ENCODE data around the gene MAP1LC3A. TPM values are rescaled to one million over a fixed set of nuclear protein-coding genes. Genes with fewer than 3 reads are reported as not detected.

MAP1LC3A gene
- total RNA-seq, 1 donor from 2014 or later = 131 TPM

DNA sequence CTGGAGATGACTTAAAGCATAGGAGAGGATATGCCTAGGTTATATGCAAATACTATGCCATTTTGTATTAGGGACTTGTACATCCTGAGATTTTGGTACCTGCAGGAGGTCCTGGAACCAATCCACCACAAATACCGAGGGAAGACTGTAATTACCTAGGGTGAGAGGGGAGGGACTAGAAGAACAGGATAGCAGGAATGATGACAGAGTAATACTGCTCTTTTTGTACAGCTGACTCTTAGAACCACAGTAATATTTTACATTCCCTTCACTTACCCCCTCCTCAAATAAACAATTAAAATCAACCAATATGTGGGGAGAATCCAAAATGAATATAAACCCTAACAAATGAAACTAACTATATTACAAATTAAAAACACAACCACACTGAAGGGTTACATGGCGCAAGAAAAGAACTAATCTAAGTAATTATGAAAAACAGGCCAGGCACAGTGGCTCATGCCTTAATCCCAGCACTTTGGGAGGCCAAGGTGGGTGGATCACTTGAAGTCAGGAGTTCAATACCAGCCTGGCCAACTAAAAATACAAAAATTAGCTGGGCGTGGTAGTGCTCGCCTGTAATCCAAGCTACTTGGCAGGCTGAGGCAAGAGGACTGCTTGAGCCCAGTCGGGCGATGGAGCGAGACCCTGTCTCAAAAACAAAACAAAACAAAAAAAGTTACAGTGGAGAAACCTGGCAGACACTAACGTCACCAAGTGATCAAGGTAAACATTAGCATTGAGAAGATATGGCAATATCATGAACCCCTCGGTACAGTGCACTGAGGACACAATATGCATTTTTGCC lies 37.1 kb downstream of the MAP1LC3A start:
- Histone ChIP-seq H3K4me1 (peaks cover 0 to 2% of the 10 kb centered on the region in 2 donors), H3K27ac (no peak overlapping the region), H3K9me3 (no peaks in the 10 kb centered on the region), H3K4me3 (no peak overlapping the region), H3K36me3 (no peaks in the 10 kb centered on the region), H3K27me3 (no peaks in the 10 kb centered on the region)
- intact Hi-C loops (cut with DNase I) = no loop called here
- DNase-seq (ENCODE audit: low spot score in 2 of 2) = no peak
- TF ChIP-seq CTCF (IDR thresholded peaks at IDR 0.05) = no peak

DNA sequence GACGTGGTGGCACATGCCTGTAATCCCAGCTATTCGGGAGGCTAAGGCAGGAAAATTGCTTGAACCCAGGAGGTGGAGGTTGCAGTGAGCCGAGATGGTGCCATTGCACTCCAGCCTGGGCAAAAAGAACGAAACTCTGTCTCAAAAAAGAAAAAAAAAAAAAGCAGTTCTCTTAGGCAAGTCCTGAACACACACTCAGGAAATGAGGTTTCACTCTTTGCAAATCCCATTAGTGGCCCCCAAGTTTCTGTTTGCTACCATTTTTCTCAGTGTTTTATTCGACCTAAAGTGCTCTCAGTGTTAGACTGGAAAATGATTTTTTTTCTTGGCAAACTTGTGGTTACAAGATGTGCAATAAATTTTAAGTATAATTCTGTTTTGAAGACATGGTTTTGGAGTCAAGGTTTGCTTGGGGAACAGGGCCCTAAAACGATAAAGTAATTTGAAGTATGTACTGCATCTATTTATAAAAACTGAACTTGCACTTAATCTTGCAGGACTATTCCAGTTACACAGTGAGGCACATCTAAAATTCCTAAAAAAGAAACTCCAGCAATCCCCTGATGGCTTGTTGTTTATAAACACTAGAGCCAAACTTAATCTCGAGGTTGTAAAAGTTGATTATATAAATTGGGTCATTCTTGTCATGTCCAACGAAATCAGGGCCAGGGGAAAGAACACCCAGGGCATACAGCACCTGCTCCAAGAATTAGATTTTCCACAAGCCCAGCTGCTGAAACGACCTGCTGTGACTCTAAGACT lies 42.6 kb downstream of the MAP1LC3A start:
- Histone ChIP-seq H3K4me1 (peaks cover 0 to 11% of the 10 kb centered on the region in 2 donors), H3K9me3 (no peaks in the 10 kb centered on the region), H3K27me3 (no peaks in the 10 kb centered on the region), H3K4me3 (peak overlapping the region; percentile 16 to 35), H3K36me3 (peaks cover 0 to 3% of the 10 kb centered on the region in 2 donors), H3K27ac (peak overlapping the region; percentile 76 to 78)
- TF ChIP-seq CTCF (IDR thresholded peaks at IDR 0.05) = no peak
- intact Hi-C loops (cut with DNase I) = no loop called here
- DNase-seq (ENCODE audit: low spot score in 2 of 2) = no peak

- TF ChIP-seq CTCF (IDR thresholded peaks at IDR 0.05) = no peak
- Histone ChIP-seq H3K4me3 (no peak overlapping the region), H3K4me1 (peaks cover 0 to 11% of the 10 kb centered on the region in 2 donors), H3K27ac (no peak overlapping the region), H3K36me3 (peaks cover 0 to 3% of the 10 kb centered on the region in 2 donors), H3K27me3 (no peaks in the 10 kb centered on the region), H3K9me3 (no peaks in the 10 kb centered on the region)
- intact Hi-C loops (cut with DNase I) = no loop called here
- no peak for DNase-seq (ENCODE audit: low spot score in 2 of 2)
Measured at GRCh38 chr20:34604980-34605788, 46.7 kb downstream of the MAP1LC3A start.

- no peaks in the 10 kb centered on the region for H3K27me3 ChIP-seq
- H3K9me3 ChIP-seq = no peaks in the 10 kb centered on the region
- no peak overlapping the region for H3K4me3 ChIP-seq
- TF ChIP-seq CTCF (IDR thresholded peaks at IDR 0.05) = no peak
- peaks cover 0 to 3% of the 10 kb centered on the region in 2 donors for H3K36me3 ChIP-seq
- H3K27ac ChIP-seq = no peak overlapping the region
- DNase-seq (ENCODE audit: low spot score in 2 of 2) = no peak
- intact Hi-C loops (cut with DNase I) = no loop called here
- H3K4me1 ChIP-seq = no peaks in the 10 kb centered on the region
Measured at GRCh38 chr20:34607066-34607465, 48.5 kb downstream of the MAP1LC3A start.

Other genes starting within 250 kb of the MAP1LC3A start
- gene ITCH, start 195.4 kb upstream of the MAP1LC3A start, total RNA-seq = 42.8 TPM
- 148 TPM for gene DYNLRB1, start 42.3 kb upstream of the MAP1LC3A start, total RNA-seq
- 41.5 TPM for gene PIGU, start 118.4 kb downstream of the MAP1LC3A start, total RNA-seq
- 6.2 TPM for gene TP53INP2, start 145.6 kb downstream of the MAP1LC3A start, total RNA-seq